G401.6 (cell line): ENCODE measurements around the gene PRKAR1B.

Experiments
- FAIRE-seq: peaks from 2 replicates; lab custom pipeline; 2012; peaks lifted over from hg19 to GRCh38; lab: Jason Lieb, UNC

The PRKAR1B gene

DNA sequence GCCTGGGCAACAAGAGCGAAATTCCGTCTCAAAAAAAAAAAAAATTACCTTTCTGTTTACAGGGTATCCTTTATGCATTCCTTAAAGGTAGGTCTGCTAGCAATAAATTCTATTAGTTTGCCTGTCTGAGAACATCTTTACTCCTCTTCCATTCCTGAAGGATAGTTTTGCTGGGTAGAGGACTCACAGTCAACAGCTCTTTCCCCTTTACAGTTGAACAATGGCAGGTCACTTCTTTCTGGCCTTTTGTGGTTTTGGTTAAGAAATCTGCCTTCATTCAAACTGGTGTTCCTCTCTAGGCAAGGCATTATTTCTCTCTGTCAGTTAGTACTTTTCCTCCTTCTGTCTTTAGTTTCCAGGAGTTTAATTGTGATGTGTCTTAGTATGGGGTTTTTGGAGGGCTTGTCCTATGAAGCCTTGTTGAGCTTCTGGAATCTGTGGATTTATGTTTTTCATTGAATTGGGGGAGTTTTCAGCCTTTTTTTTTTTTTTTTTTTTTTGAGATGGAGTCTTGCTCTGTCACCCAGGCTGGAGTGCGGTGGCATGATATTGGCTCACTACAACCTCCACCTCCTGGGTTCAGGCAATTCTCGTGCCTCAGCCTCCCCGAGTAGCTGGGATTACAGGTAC is 5.3 kb downstream of the PRKAR1B start:
- FAIRE-seq: no peak

DNA sequence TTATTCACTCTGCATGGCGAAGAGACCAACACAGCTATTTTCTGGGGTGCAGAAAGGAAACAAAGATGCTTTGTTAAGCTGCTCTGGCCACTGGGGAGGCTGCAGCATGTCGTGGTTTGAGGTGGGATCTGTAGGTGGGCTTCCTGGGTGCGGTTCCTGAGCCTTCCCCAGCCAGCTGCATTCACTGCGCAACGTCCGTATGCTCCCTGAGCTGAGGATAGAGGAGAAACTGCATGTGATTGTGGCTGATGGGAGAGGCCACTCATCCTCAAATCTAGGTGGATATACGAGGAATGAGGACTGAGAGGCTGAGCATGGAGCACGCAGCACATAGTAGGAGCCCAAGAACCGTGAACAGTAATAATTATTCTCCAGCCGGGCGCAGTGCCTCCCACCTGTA is 10.4 kb downstream of the PRKAR1B start:
- FAIRE-seq: no peak

DNA sequence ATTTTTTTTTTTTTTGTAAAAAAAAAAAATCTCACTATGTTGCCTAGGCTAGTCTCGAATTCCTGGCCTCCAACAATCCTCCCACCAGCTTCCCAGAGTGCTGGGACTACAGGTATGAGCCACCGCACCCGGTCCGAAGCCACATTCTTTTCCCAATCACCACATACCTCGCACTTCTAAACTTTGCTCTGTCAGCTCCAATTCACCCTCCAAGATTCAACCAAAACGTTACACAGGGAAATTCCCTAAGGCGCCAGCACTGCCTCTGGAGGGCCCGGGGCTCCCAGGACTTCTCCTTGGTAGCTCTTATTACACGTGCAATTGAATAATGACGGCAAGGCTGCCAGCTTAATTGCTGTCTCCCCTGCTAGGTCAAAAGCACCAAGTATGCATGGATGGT is 10.9 kb downstream of the PRKAR1B start:
- no peak for FAIRE-seq

DNA sequence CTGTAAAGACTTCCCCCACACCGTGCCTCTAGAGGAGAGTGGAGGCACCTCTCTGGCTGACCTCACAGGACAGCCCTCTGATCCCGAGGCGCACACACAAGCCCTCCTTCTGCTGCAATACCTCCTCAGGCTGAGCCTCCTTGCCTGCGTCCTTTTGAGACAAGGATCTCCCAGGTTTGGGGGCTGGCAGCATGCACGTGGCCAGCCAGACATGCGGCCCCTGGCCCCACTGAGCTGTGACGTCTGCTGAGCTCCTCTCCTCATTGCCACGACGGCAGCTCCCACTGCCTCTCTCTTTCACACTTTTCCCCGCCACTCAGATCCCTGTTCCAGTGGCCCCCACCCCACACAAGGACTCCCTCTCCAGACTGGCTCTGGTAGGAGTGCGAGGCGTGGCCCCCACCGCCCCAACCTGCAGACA is 12.8 kb downstream of the PRKAR1B start:
- no peak for FAIRE-seq

DNA sequence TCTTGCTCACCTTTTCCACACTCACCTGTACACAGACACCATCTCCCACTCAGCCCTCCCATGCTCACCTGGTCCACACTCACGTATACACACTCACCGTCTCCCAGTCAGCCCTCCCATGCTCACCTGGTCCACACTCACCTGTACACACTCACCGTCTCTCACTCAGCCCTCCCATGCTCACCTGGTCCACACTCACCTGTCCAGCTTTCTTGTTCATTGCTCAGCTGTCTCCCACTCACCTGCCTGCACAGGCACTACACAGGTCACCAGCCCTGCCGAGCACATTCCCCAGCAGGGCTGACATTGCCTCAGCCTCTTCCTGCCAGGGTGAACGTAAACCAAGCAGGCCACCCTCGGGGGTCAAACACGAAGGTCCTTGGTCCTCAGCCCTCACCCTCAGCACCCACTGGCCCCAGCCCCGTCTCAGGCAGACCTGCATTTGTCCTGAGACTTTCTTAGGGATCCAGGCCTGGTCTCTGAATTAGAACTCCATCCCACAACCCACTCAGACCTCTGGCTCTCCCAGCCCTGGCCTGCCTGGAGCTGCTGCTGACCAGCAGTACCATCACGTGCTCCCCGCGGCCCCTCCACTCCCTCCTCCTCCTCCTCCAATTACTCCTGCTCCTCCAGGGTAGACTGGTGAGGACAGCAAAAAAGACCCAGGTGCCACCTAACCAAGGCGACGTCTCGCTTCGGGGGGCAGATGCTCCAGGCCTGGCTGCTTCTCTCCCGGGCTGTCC is 13.4 kb downstream of the PRKAR1B start:
- FAIRE-seq: no peak

DNA sequence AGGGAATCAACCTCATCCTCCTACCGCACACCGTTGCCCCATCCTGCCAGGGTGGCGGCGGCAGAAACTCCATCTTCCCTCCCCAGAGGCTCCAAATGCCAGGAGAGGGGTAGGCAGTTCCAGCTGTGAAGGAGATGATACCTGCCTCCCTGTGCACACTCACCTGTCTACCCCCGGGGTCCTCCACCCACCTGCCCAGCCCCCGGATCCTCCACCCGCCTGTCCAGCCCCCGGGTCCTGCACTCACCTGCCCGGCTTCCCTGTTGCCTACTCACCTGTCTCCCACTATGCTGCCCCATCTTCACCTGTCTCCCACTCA is 14.0 kb downstream of the PRKAR1B start:
- no peak for FAIRE-seq

DNA sequence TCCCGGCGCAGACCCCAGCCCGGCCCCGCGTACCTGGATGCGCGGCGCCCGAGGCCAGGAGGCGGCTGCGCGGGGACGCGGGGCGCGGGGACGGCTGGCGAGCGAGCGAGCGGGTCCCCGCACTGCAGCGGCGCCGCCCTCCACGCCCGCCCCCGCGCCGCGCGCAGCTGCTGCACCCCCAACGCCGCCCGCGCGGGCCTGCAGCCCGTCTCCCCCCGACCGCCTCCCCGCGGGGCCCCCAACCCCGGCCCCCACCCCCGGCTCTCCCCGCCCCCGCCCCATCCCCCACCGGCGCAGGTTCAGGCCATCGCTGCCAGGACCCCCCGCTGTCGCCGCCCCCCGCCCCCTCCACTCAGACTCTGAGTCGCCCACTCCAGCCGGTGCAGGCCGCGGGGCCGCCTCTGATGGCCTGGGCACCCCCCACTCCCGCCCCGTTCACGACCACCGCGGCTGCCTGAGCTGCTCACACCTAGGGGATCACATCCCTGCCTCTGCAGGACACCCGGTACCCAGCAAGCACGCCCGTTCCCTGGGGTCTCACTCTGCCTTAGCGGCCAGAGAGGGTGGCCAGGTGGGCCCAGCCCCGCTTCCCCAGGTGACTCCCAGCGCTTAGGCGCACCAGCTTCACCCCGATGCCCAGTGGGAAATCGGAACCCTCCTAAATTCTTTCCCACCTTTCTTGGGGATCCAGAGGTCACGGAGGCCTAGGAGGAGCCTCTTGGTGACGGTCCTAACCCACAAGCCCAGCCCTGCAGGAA is 14.5 kb downstream of the PRKAR1B start:
- FAIRE-seq: no peak

DNA sequence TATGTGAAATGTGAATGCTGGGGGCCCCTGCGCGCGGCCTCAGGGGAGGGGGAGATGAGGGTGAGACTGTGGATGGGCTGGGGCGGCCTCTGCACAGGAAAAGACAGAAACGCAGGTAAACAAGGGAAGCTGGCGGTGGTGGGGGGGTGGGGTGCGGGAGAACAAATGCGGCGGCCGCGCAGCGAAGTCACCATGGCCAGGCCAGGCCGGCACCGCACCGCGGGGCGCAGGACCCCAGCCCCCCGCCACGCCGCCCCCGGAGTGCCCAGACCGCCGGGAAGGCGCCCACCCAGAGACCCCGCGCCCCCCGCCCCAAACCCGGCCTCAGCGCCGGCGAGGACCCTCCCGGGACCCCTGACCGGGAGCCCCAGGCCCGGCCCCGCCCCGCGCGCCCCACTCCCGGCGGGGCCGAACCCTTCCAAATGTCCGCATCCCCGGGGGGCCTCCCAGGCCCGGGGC is 15.1 kb downstream of the PRKAR1B start:
- no peak for FAIRE-seq

DNA sequence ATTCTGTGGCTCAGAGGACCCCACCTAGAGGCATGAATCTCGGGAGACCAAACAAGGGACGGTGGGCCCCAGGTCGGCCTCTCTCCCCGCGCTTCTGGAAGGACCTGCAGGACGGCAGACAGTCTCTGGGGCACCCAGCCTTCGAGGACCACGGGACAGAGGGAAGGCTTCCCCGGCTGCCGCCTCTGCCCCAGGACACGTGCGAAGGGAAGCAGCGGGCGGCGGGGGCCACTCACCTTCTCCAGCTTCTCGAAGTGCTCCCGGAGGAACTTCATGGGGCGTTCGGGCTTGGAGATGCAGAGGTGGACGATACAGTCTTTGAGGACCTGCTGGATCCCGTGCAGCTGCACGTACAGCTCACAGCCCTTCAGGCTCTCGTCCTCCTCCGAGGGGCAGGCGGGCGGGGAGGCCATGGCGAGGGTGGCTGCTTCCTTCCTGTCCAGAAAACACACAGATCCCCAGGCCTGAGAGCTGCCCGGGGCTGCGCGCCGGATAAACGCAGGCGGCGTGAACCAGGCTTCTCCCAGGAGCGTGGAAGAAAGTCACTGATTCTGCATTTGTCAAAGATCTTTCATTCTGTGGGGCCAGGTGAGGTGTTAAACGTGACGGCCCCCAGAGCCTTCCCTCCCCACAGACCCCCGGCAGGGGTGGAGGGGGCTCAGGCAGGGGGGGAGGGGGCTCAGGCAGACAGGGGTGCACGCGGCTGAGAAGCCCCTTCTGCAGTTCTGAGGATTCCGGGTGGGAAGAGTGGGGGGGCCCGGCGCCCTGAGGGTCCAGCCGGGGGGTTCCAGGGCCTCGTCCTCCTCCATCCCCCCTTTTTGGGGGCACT is 15.8 kb downstream of the PRKAR1B start:
- FAIRE-seq: no peak

DNA sequence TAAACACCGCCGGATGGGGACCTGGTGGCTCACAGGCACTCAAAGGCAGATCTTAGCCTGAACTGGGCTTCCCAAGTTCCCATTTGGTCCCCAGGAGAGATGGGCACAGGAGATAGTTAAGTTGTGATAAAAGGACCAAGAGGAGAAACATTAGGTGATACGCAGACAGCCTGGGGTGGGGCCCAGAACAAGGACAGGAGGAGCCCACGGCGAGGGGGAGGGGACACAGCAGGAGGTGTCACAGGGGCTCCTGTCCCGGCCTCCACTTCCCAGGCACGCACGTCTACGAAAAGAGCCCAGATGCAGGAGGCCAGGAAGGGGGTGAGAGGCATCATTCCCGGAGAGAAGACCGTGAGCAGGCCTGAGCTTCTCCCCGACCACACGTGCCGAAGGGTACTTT is 16.9 kb downstream of the PRKAR1B start:
- no peak for FAIRE-seq

DNA sequence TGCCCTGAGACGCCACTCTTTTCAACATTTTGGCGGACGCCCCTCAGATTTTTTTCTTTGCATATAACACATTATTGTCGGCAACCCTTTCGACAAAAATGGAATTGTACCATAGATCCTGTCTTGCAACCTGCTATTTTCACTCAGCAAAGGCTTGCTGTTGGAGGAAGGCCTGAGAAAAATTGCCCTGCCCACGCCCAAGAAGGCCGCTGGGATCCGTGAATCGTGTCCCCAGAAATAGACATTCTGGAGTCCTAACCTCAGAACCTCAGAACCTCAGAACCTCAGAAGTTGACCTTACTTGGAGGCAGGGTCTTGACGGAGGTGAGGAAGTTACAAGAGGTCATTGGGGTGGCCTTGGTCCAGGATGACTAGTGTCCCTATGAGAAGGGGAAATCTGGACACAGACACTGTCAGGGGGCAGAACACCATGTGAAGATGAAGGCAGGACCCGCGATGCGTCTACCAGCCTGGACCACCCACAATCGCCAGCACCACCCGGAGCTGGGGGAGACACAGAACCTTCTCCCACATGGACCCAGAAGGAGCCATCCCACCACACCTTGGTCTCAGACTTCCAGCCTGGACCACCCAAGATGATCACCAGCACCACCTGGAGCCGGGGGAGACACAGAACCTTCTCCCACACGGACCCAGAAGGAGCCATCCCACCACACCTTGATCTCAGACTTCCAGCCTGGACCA is 19.6 kb downstream of the PRKAR1B start:
- no peak for FAIRE-seq

DNA sequence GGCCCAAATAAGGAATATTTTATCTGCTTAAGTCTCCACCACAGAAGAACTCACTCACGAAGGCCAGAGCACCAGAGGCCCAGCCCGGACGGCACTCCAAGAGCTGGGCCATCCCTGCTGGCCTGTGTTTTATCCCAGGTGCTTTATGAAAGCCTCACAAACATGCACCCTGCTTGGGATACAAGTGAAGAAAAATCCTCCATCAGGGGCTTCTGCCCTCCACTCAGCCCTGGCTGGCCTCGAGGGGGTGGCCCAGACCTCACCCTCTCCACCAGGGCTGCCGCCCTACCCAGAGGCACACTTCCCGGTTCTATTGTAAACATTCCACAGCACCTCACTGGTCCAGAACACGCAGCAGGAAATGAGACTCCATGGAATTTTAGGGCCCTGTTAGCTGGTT is 20.4 kb downstream of the PRKAR1B start:
- no peak for FAIRE-seq

DNA sequence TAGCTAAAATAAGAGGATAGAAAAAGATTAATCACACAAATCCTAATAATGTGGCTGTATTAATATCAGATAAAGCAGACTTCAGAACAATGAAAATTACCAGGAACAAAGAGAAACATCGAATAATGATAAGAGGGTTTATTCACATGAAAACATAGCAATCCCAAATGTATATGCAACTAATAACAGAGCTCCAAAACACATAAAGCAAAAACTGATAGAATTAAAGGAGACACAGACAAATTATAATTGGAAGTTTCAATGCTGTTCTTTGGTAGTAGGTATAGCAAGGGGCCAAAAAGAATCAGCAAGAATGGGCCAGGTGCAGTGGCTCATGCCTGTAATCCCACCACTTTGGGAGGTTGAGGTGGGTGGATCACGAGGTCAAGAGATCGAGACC is 24.0 kb downstream of the PRKAR1B start:
- no peak for FAIRE-seq

DNA sequence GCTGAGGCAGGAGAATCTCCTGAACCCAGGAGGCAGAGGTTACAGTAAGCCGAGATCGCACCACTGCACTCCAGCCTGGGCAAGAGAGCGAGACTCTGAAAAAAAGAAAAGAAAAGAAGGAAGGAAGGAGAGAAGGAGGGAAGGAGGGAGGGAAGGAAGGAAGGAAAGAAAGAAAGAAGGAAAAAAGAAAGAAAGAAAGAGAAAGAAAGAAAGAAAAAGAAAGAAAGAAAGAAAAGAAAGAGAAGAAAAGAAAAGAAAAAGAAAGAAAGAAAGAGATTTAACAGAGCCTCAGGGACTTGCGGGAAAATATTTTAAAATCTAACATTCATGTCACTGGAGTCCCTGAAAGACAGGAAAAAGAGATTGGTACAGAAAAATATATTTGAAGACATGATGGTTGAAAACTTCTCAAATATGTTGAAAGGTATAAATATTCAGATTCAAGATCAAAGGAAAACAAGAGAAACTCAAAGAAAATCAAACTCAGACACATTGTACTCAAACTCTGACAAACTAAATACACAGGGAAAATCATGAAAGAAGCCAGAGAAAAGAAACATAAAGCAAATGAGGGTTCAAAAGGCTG is 25.9 kb downstream of the PRKAR1B start:
- no peak for FAIRE-seq

DNA sequence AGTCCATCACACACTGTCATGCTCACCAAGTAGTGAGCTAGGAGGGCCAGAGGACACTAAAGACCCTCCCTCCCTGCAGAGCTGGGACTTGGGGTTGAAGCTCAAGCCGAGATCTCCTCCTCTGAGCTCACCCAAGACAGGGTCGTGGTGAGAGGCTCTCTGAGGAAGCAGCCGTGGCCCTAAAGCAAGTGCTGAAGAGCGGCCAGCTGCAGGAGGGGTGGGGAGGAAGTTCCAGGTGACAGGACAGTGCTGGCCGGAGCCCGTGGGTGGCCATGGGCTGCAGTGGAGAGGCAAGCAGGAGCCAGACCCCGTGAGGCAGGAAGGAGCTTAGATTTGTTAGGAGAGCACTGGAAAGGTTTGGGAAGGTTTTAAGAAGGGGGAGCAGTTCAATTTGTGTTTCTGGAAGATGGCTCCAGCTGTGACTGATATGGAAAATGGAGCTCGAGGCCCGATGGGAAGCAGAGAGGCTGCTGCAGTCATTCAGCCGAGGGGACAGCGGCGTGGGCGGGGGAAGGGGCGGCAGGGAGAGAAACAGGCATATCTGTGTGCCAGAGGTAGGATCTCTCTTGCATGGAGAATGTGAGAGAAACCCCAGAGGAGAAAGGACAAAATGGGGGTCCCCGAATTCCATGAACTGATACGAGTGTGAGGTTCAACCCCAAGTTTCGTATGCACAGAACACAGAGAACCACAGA is 27.5 kb downstream of the PRKAR1B start:
- no peak for FAIRE-seq

DNA sequence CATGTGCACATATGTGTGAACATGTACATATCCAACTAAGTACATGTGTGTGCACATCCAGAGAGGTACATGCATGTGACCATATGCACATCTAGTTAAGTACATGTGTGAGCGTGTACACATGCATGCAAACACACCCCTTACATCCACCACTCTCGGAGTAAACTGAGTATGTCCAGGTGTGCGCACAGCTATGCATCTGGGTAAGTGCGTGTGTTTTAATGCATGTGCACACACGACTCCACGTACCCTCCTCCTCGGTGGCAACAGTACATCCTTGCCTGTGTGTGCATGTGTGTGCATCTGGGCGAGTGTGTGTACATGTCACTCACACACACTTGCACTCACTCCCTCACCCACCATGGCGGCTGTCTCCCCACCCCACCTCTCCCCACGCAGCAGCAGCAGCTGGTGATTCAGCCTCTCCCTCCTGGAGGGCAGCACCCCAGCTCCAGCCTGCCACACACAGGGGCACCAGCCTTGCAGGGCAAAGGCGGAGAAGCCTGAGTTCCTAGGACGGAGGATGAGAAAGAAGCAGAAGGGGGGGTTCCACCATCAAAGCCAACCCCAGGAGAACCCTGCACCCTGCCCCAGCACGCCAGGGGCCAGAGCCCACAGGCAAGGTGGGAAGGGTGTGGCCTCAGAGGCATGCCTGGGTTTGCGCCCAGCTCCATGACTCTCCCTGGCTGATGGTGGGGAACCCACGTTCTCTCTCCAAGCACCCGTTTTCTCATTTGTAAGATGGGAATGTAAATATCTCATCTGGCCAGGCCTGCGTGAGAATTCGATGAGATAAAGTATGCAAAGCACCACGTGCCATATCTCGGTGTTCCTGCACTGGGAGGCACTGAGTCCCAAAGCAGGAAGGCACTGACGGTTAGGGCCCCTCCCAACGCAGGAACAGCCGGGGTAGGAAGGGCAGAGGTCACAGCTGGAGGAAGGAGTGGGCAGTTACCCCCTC is 28.3 kb downstream of the PRKAR1B start:
- FAIRE-seq: no peak

DNA sequence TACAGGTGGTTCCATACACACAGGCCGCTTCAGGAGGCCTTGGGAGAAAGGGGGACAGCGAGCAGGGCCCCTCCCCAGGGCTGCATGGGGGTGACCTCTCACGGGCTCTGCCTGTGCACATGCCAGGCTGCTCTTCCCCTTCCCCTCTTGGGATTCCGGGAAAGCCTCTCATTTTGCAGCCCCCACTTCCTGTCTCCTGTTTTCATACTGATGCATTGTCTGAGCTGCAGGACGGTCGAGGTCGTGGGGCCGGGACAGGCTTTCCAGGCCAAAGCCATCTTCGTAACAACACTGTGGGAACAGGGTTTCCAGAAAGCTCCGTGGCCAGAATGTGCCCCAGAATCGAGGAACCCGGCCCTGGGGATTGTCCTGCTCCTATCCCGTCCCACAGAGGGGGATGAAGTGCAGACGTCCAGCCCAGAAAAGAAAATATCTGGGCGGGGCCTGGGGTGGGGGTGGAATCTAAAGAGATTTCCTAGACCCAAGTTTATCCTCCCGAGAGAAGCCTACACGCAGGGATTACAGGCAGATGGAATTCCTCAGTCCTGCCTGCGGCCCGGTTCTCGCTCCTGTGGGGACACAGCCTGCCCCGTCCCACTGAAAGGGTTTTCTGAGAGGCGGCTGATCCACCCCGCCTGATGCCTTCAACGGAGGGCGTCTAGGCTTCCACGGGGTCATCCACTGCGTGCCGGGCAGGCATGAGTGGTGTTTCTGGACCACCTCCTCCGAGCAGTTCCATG is 30.1 kb downstream of the PRKAR1B start:
- FAIRE-seq: no peak

DNA sequence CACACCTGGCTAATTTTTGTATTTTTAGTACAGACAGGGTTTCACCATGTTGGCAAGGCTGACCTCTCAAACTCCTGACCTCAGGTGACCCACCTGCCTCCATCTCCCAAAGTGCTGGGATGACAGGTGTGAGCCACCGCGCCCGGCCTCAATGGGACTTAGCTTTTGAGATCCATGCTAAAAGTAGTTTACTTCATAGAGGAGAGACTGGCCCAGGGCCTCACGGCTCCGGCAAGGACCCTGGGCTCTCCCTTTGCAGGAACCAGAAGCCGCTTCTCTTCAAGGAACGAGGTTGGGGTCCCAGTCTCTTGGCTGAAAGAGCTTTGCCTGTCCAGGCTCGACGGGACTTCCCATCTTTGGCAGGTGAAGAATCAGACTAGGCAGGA is 30.7 kb downstream of the PRKAR1B start:
- FAIRE-seq: no peak

DNA sequence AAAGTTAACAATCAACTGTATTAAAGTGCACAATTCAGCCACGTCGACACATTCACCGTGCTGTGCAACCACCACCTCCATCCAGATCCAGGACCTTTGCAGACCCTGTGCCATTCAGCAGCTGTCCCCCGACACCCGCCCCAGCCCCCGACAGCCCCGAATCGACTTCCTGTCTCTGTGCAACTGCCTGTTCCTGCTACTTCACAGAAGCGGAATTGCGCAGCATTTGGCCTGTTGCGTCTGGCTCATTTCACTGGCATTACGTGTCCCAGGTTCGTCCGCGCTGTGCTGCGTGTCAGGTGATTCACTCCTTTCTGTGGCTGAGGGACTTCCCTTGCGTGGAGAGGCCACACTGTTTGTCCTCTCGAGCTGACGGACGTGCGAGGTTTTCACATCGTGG is 33.8 kb downstream of the PRKAR1B start:
- FAIRE-seq: no peak
